HG02852 (cell line): ENCODE results near the gene ROBO1.
"Not testable (repeated sequence)": the region's sequence is repeated elsewhere in the genome, so short reads cannot be mapped to it uniquely, and the experiment has no call there.

Source experiments
- ATAC-seq: cut with Tn5 transposase; IDR thresholded peaks from one replicate; pipeline ENCODE4 v1.9.1; 2021; ENCODE audit warnings: mild to moderate bottlenecking, moderate library complexity; ENCODE audit not compliant: unreplicated experiment

The ROBO1 gene

GRCh38 chr3:78764634-78765033 is 1003.2 kb downstream of the ROBO1 start:
- ATAC-seq: no peak

GRCh38 chr3:78762121-78762520 is 1005.7 kb downstream of the ROBO1 start:
- ATAC-seq: no peak

GRCh38 chr3:78761126-78761525 is 1006.7 kb downstream of the ROBO1 start:
- no peak for ATAC-seq

- no peak for ATAC-seq
Observed at GRCh38 chr3:78757731-78758130, 1010.1 kb downstream of the ROBO1 start.

- no peak for ATAC-seq
Observed at GRCh38 chr3:78754066-78754743, 1013.6 kb downstream of the ROBO1 start.

- no peak for ATAC-seq
Observed at GRCh38 chr3:78751266-78751665, 1016.5 kb downstream of the ROBO1 start.

GRCh38 chr3:78750291-78750690 is 1017.5 kb downstream of the ROBO1 start:
- not testable (repeated sequence) for ATAC-seq

GRCh38 chr3:78749056-78749455 is 1018.7 kb downstream of the ROBO1 start:
- no peak for ATAC-seq

GRCh38 chr3:78745847-78746246 is 1022.0 kb downstream of the ROBO1 start:
- ATAC-seq: no peak

GRCh38 chr3:78742491-78742890 is 1025.3 kb downstream of the ROBO1 start:
- no peak for ATAC-seq

GRCh38 chr3:78742041-78742440 is 1025.8 kb downstream of the ROBO1 start:
- ATAC-seq: no peak

GRCh38 chr3:78741066-78741645 is 1026.6 kb downstream of the ROBO1 start:
- ATAC-seq: no peak

GRCh38 chr3:78738833-78739232 is 1029.0 kb downstream of the ROBO1 start:
- ATAC-seq: no peak

- no peak for ATAC-seq
Observed at GRCh38 chr3:78737988-78738387, 1029.8 kb downstream of the ROBO1 start.

GRCh38 chr3:78736863-78737262 is 1030.9 kb downstream of the ROBO1 start:
- no peak for ATAC-seq

GRCh38 chr3:78734048-78734637 is 1033.7 kb downstream of the ROBO1 start:
- no peak for ATAC-seq

- no peak for ATAC-seq
Observed at GRCh38 chr3:78732893-78733292, 1034.9 kb downstream of the ROBO1 start.

GRCh38 chr3:78732471-78732870 is 1035.3 kb downstream of the ROBO1 start:
- no peak for ATAC-seq

- ATAC-seq: no peak
Observed at GRCh38 chr3:78729946-78730345, 1037.9 kb downstream of the ROBO1 start.

GRCh38 chr3:78728406-78729145 is 1039.2 kb downstream of the ROBO1 start:
- ATAC-seq: no peak

- no peak for ATAC-seq
Observed at GRCh38 chr3:78726545-78726944, 1041.3 kb downstream of the ROBO1 start.
